VCaP (cell line): ENCODE results near the gene HOGA1.
"Not testable (repeated sequence)": the region's sequence is repeated elsewhere in the genome, so short reads cannot be mapped to it uniquely, and the experiment has no call there.

ENCODE experiments used
- H3K27ac ChIP-seq: fragments of 450-650 bp; 2 replicates; pipeline ENCODE4 v1.5.1; 2017
- TF ChIP-seq, protein P1 (sequence below): fragments of 450-650 bp; conservative IDR thresholded peaks from 2 replicates; pipeline ENCODE4 v1.5.1; 2017; ENCODE audit warnings: mild to moderate bottlenecking, moderate library complexity

The HOGA1 gene

DNA sequence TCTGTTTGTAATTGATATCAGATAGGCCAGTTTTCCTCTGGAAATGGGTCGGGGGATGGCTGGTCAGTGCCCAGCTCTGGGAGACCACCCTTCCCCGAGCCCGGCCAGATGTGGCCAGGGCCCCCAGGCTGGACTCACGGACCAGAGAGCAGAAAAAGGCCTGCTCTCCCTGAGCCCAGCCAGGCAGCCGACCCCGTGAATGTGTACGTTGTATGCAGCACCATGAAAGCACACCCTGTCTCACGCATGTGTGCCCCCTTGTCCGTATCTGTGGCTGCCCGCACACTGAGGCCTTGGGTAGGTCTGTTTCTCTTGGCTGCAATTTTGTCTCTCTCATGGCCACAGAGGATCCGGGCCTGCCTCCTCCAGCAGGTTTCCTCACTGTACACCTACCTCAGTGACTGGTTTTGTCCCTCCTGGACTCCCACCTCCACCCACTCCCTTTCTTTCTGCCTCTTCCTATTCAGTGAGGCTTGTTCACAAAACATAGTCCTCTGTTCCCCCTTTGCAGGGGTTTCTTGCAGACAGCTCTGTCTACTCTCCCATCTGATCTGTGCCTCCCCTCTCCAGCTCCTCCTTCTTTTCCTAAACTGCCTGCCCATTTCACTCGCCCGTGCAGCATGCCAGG is 35.2 kb upstream of the HOGA1 start:
- TF ChIP-seq, protein P1, sequence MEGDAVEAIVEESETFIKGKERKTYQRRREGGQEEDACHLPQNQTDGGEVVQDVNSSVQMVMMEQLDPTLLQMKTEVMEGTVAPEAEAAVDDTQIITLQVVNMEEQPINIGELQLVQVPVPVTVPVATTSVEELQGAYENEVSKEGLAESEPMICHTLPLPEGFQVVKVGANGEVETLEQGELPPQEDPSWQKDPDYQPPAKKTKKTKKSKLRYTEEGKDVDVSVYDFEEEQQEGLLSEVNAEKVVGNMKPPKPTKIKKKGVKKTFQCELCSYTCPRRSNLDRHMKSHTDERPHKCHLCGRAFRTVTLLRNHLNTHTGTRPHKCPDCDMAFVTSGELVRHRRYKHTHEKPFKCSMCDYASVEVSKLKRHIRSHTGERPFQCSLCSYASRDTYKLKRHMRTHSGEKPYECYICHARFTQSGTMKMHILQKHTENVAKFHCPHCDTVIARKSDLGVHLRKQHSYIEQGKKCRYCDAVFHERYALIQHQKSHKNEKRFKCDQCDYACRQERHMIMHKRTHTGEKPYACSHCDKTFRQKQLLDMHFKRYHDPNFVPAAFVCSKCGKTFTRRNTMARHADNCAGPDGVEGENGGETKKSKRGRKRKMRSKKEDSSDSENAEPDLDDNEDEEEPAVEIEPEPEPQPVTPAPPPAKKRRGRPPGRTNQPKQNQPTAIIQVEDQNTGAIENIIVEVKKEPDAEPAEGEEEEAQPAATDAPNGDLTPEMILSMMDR, result no peak
- H3K27ac ChIP-seq, result no peak overlapping the region

- no peak overlapping the region for H3K27ac ChIP-seq
- TF ChIP-seq, protein P1, result no peak
Observed at GRCh38 chr10:97549587-97550322, 34.4 kb upstream of the HOGA1 start.

GRCh38 chr10:97550336-97551149 is 33.6 kb upstream of the HOGA1 start:
- H3K27ac ChIP-seq, result no peak overlapping the region
- TF ChIP-seq, protein P1, result no peak

DNA sequence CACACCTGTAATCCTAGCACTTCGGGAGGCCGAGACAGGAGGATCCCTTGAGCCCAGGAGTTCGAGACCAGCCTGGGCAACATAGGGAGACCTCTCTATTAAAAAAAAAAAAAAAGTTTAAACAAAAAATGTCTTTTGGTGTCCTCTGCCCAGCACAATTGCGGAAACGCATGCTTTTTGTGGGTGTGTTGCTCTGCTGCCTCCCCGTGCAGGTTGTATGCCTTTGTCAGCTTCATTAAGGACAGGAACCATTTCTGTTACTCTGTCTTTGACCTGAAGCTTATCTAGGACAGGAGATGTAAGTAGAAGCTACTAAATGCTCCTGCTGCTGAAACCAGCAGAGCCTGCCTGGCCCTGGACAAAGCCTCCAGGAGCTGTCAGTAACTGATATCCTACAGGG is 32.9 kb upstream of the HOGA1 start:
- TF ChIP-seq, protein P1, result no peak

GRCh38 chr10:97553575-97554031 is 30.6 kb upstream of the HOGA1 start:
- no peak overlapping the region for H3K27ac ChIP-seq
- TF ChIP-seq, protein P1, result peak; percentile 94

More for the DNA sequence above, 32.9 kb upstream of the HOGA1 start:
- no peak overlapping the region for H3K27ac ChIP-seq

DNA sequence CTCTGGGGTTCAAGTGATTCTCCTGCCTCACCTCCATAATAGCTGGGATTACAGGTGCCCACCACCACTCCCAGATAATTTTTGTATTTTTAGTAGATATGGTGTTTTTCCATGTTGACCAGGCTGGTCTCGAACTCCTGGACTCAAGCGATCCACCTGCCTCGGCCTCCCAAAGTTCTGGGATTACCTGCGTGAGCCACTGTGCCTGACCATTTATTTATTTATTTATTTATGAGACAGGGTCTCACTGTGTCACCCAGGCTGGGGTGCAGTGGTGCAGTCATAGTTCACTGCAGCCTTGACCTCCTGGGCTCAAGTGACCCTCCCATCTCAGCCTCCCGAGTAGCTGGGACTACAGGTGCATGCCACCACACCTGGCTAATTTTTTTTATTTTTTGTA is 29.9 kb upstream of the HOGA1 start:
- not testable (repeated sequence) for H3K27ac ChIP-seq

- not testable (repeated sequence) for H3K27ac ChIP-seq
Observed at GRCh38 chr10:97555541-97555940, 28.6 kb upstream of the HOGA1 start.

DNA sequence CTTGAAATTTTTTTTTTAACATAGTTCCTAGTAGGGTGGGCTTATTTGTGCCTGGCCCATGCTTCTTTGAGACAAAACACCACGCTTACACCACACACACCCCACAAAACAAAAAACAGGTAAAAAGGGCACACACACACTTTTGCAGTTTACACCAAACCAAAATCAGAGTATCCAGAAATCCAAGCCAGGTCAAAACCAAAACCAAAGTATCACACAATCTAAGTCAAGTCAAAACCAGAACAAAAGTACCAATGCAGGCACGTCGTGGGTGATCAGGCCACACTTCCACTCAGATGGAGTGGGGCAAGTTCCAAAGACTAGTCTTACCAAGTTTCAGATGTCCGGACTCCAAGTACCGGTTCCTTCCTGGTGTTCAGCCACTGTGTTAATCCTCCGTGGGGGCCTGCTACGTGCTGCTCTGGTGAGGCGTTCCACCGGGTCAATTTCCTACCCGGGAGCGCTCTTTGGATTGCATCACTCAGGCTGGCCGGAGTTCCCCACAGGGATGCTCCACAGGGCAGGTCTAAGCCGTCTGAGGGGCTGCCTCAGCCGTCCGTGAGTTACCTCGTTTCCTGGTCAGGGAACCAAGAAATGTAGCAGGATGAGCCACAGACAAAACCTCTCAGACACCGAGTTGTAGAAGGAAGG is 23.3 kb upstream of the HOGA1 start:
- H3K27ac ChIP-seq, result not testable (repeated sequence)

DNA sequence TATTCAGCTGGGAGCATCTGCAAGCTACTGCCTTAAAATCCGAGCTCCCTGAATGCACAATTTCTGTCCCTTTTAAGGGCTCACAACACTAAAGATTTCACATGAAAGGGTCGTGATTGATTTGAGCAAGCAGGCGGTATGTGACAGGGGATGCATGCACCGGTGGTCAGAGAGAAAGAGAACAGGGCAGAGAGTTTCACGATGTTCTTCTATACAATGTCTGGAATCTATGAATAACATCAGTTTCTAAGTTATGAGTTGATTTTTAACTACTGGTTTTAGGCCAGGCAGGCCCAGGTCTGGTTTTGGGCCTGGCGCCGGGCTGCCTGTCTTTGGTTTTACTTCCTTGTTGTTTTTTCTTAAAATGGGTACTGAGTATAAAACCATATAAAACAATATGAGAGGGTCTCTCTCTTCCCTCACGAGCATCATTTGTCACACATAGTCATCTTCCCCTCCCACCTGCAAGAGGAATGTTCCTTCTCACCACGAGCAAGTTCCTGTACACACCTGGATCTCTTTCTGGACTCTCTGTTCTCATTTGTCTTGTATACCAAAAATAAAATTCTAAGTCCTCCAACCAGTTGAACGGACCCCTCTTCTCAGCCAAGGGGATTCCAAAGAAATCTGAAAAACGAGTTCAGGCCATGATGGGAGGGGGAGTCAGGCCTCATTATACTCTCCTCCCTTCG is 22.7 kb upstream of the HOGA1 start:
- not testable (repeated sequence) for H3K27ac ChIP-seq

GRCh38 chr10:97562329-97562728 is 21.9 kb upstream of the HOGA1 start:
- H3K27ac ChIP-seq, result not testable (repeated sequence)
